ENCODE data around the gene SEMA3E. TPM values are rescaled to one million over a fixed set of nuclear protein-coding genes. Genes with fewer than 3 reads are reported as not detected.
"Not testable (repeated sequence)": the region's sequence is repeated elsewhere in the genome, so short reads cannot be mapped to it uniquely, and the experiment has no call there.

The SEMA3E gene
- polyA plus RNA-seq, 1 of the 3 experiments (the other 2 are of a cell fraction), result under 0.01 TPM

GRCh38 chr7:83459930-83460653, 188.8 kb downstream of the SEMA3E start:
- H3K4me1 ChIP-seq (ENCODE audit: control insufficient read depth in 1 of 2, insufficient read depth in 2 of 2, low read depth in 1 of 2, low read length in 1 of 2); POLR2A ChIA-PET; H3K27me3 ChIP-seq (ENCODE audit: insufficient read depth); H3K9me2 ChIP-seq; H2AFZ ChIP-seq (ENCODE audit: low read depth); H3K79me2 ChIP-seq (ENCODE audit: insufficient read depth); H4K20me1 ChIP-seq (ENCODE audit: insufficient read depth); DNase-seq; H3F3A ChIP-seq (replicated peaks; ENCODE audit: insufficient read depth); H3K27ac ChIP-seq (ENCODE audit: low read depth in 2 of 2, low read length in 1 of 2); H3K4me3 ChIP-seq (ENCODE audit: low read depth in 2 of 2, low read length in 1 of 2); H3K36me3 ChIP-seq (replicated peaks in 1 of 2; ENCODE audit: control insufficient read depth in 1 of 2, insufficient read depth in 2 of 2, low read length in 1 of 2); H3K9me3 ChIP-seq; H3K9ac ChIP-seq; H3K4me2 ChIP-seq; CTCF ChIA-PET: not testable (repeated sequence)
- WGBS (ENCODE audit: low lambda C conversion rate), result 86% methylated on average over 18 of the region's 18 CpGs

GRCh38 chr7:83459101-83459929, 189.6 kb downstream of the SEMA3E start:
- 92% methylated on average over 6 of the region's 6 CpGs for WGBS (ENCODE audit: low lambda C conversion rate)
- H3K9me3 ChIP-seq; H3K9ac ChIP-seq; H3K27ac ChIP-seq (ENCODE audit: low read depth in 2 of 2, low read length in 1 of 2); H3K9me2 ChIP-seq; POLR2A ChIA-PET; H2AFZ ChIP-seq (ENCODE audit: low read depth); H3K4me3 ChIP-seq (ENCODE audit: low read depth in 2 of 2, low read length in 1 of 2); DNase-seq; H3K4me2 ChIP-seq; H3K27me3 ChIP-seq (ENCODE audit: insufficient read depth); CTCF ChIA-PET; H3K36me3 ChIP-seq (replicated peaks in 1 of 2; ENCODE audit: control insufficient read depth in 1 of 2, insufficient read depth in 2 of 2, low read length in 1 of 2); H3K79me2 ChIP-seq (ENCODE audit: insufficient read depth); H3K4me1 ChIP-seq (ENCODE audit: control insufficient read depth in 1 of 2, insufficient read depth in 2 of 2, low read depth in 1 of 2, low read length in 1 of 2); H4K20me1 ChIP-seq (ENCODE audit: insufficient read depth); H3F3A ChIP-seq (replicated peaks; ENCODE audit: insufficient read depth): not testable (repeated sequence)

- Histone ChIP-seq H3K4me1 (ENCODE audit: control insufficient read depth in 1 of 2, insufficient read depth in 2 of 2, low read depth in 1 of 2, low read length in 1 of 2) (no peaks in the 10 kb centered on the region; a peak in 1 of 4 replicates), H3K4me3 (ENCODE audit: low read depth in 2 of 2, low read length in 1 of 2) (no peak overlapping the region), H3K79me2 (ENCODE audit: insufficient read depth) (no peaks in the 10 kb centered on the region), H3F3A (replicated peaks; ENCODE audit: insufficient read depth) (no peaks in the 10 kb centered on the region), H3K9me2 (no peaks in the 10 kb centered on the region), H3K27ac (ENCODE audit: low read depth in 2 of 2, low read length in 1 of 2) (no peak overlapping the region), H4K20me1 (ENCODE audit: insufficient read depth) (no peaks in the 10 kb centered on the region), H3K36me3 (replicated peaks in 1 of 2; ENCODE audit: control insufficient read depth in 1 of 2, insufficient read depth in 2 of 2, low read length in 1 of 2) (no peaks in the 10 kb centered on the region), H3K27me3 (ENCODE audit: insufficient read depth) (no peaks in the 10 kb centered on the region), H3K9ac (no peak overlapping the region), H3K4me2 (no peak overlapping the region), H2AFZ (ENCODE audit: low read depth) (no peak overlapping the region), H3K9me3 (no peaks in the 10 kb centered on the region)
- TF ChIP-seq TAF1 (IDR thresholded peaks at IDR 0.05; ENCODE audit: borderline replicate concordance, low read depth, low read length) (no peak), USF1 (IDR thresholded peaks at IDR 0.05; ENCODE audit: borderline replicate concordance, low read depth) (no peak), SIN3A (IDR thresholded peaks at IDR 0.05; ENCODE audit: borderline replicate concordance, low read depth, low read length) (no peak), POLR2AphosphoS5 (IDR thresholded peaks at IDR 0.05; ENCODE audit: low read depth, low read length) (no peak), IRF3 (IDR thresholded peaks at IDR 0.05; ENCODE audit: low read depth, low read length) (no peak), NFIC (IDR thresholded peaks at IDR 0.05; ENCODE audit: borderline replicate concordance) (no peak), NRF1 (IDR thresholded peaks at IDR 0.05; ENCODE audit: low read depth, low read length) (no peak), YY1 (IDR thresholded peaks at IDR 0.05; ENCODE audit: low read depth) (no peak), CHD2 (IDR thresholded peaks at IDR 0.05; ENCODE audit: low read length, partially characterized antibody) (no peak), RCOR1 (IDR thresholded peaks at IDR 0.05; ENCODE audit: low read length) (no peak), MXI1 (IDR thresholded peaks at IDR 0.05; ENCODE audit: low read depth, low read length) (no peak), GATA2 (CRISPR knock-in tag; IDR thresholded peaks at IDR 0.05) (no peak), FOXM1 (IDR thresholded peaks at IDR 0.05; ENCODE audit: low read depth) (no peak), CTCF (IDR thresholded peaks at IDR 0.05) (no peak)
- 84% methylated on average over 5 of the region's 5 CpGs for WGBS (ENCODE audit: low lambda C conversion rate)
- ChIA-PET POLR2A (no interaction called here), CTCF (no interaction called here)
- DNase-seq, result no peak
Measured at GRCh38 chr7:83457022-83457892, 191.7 kb downstream of the SEMA3E start.

Measured in SK-N-SH (cell line).